ENCODE measurements around the gene KIF3C. TPM values are rescaled to one million over a fixed set of nuclear protein-coding genes. Genes with fewer than 3 reads are reported as not detected.

Gene KIF3C
- total and polyA plus RNA-seq, 9 of the 15 experiments (the other 6 are each of a cell fraction or from before 2014, with no cell fraction given) = 0.69 to 6.7 (median 3.3) TPM

DNA sequence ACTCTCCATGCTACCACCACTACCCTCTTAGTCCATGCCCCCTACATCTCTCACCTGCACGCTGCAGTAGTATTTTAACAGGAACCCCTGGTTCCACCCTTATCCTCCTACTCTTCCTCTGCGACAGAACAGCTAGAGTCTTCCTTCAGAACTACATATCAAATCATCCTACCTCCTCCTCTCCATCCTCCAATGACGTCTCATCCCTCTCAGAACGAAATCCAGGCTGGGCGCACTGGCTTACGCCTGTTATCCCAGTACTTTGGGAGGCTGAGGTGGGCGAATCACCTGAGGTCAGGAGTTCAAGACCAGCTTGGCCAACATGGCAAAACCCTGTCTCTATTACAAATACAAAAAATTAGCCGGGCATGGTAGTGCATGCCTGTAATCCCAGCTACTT is 10.3 kb upstream of the KIF3C start (continued):
- TF ChIP-seq ZNF217 (CRISPR knock-in tag; IDR thresholded peaks at IDR 0.05) (no peak), NFE2 (IDR thresholded peaks at IDR 0.05; ENCODE audit: low read depth) (no peak), SMARCC2 (IDR thresholded peaks at IDR 0.05; ENCODE audit: low read depth) (no peak)

- Histone ChIP-seq H3K9ac (ENCODE audit: insufficient read depth in 1 of 2, low read depth in 2 of 2, low read length in 2 of 2) (no peak overlapping the region), H4K20me1 (replicated peaks; ENCODE audit: control insufficient read depth, insufficient read depth, low read length) (no peaks in the 10 kb centered on the region), H3K79me2 (ENCODE audit: control insufficient read depth, insufficient read depth, low read length) (no peaks in the 10 kb centered on the region), H3K4me3 (no peak overlapping the region), H3K36me3 (ENCODE audit: control insufficient read depth, insufficient read depth, low read length) (no peaks in the 10 kb centered on the region), H3K27ac (ENCODE audit: extremely low read depth, low read depth, low read length) (no peak overlapping the region), H3K9me1 (ENCODE audit: control insufficient read depth, insufficient read depth, low read length) (no peaks in the 10 kb centered on the region), H3K4me1 (replicated peaks in 1 of 2; ENCODE audit: control insufficient read depth in 2 of 2, insufficient read depth in 2 of 2, low read length in 2 of 2) (peaks cover 0 to 8% of the 10 kb centered on the region in 2 experiments; a peak in 3 of 5 replicates), H3K9me3 (replicated peaks; ENCODE audit: control insufficient read depth, insufficient read depth, low read depth, low read length) (no peaks in the 10 kb centered on the region), H2AFZ (ENCODE audit: low read depth, low read length) (peak overlapping the region; percentile 46), H3K4me2 (ENCODE audit: insufficient read depth, low read length) (peak overlapping the region; percentile 76), H3K27me3 (ENCODE audit: control insufficient read depth in 2 of 2, insufficient read depth in 2 of 2, low read length in 2 of 2) (no peaks in the 10 kb centered on the region)
- peak; percentile 72 for ATAC-seq
- BruUV-seq (replicated peaks) = no TSS peak
- WGBS (ENCODE audit: insufficient coverage, low coverage, missing lambda C conversion rate) = 17% methylated on average over 3 of the region's 3 CpGs
- DNase-seq (ENCODE audit: extremely low read depth in 1 of 4, low spot score in 3 of 4) = peak in 1 of 4 experiments; percentile 21
- POLR2A ChIA-PET = interaction anchor here (0.7 to 1.0 kb wide), 4 partner anchors 8 to 148 kb away, joined by 3 to 4 read pairs (median 4); no protein-coding TSS in a partner anchor
- peak; percentile 67 for FAIRE-seq
- CTCF ChIA-PET (ENCODE audit: low intra/inter-chr PET ratio) = interaction anchor here (1.7 to 3.3 kb wide), 2 partner anchors 41 to 152 kb away, joined by 7 to 44 read pairs; no protein-coding TSS in a partner anchor
- intact Hi-C loops (cut with micrococcal nuclease) = loop anchor here (1.0 to 5.0 kb wide), 5 partner anchors 40 to 153 kb away; partner anchors contain the start of gene RAB10
- in situ Hi-C loops (cut with MboI) = loop anchor here (5.0 kb wide), 1 partner anchor 155 kb away; no protein-coding TSS in a partner anchor
- TF ChIP-seq PCBP1 (IDR thresholded peaks at IDR 0.05; ENCODE audit: low read depth, low read length, poor library complexity, severe bottlenecking) (no peak), EZH2 (IDR thresholded peaks at IDR 0.05; ENCODE audit: borderline replicate concordance, low read depth, low read length) (no peak), ZNF778 (CRISPR knock-in tag; IDR thresholded peaks at IDR 0.05) (no peak), RBM34 (IDR thresholded peaks at IDR 0.05; ENCODE audit: borderline replicate concordance, insufficient read depth, low read length) (no peak), ZNF282 (CRISPR knock-in tag; IDR thresholded peaks at IDR 0.05) (no peak), RNF2 (IDR thresholded peaks at IDR 0.05) (no peak), DDX20 (tag; IDR thresholded peaks at IDR 0.05; ENCODE audit: low read depth) (no peak), TAF9B (IDR thresholded peaks at IDR 0.05; ENCODE audit: partially characterized antibody) (no peak), VEZF1 (CRISPR knock-in tag; IDR thresholded peaks at IDR 0.05) (0 out of 2 replicates have a peak, but pooled peaks have one; percentile 13), TBP (optimal IDR thresholded peaks at IDR 0.05; ENCODE audit: low read depth, low read length) (no peak), CREBBP (IDR thresholded peaks at IDR 0.05; ENCODE audit: low read depth, low read length) (no peak), TFAP4 (CRISPR knock-in tag; IDR thresholded peaks at IDR 0.05; ENCODE audit: borderline replicate concordance) (no peak)
- TF ChIP-seq, protein P1, sequence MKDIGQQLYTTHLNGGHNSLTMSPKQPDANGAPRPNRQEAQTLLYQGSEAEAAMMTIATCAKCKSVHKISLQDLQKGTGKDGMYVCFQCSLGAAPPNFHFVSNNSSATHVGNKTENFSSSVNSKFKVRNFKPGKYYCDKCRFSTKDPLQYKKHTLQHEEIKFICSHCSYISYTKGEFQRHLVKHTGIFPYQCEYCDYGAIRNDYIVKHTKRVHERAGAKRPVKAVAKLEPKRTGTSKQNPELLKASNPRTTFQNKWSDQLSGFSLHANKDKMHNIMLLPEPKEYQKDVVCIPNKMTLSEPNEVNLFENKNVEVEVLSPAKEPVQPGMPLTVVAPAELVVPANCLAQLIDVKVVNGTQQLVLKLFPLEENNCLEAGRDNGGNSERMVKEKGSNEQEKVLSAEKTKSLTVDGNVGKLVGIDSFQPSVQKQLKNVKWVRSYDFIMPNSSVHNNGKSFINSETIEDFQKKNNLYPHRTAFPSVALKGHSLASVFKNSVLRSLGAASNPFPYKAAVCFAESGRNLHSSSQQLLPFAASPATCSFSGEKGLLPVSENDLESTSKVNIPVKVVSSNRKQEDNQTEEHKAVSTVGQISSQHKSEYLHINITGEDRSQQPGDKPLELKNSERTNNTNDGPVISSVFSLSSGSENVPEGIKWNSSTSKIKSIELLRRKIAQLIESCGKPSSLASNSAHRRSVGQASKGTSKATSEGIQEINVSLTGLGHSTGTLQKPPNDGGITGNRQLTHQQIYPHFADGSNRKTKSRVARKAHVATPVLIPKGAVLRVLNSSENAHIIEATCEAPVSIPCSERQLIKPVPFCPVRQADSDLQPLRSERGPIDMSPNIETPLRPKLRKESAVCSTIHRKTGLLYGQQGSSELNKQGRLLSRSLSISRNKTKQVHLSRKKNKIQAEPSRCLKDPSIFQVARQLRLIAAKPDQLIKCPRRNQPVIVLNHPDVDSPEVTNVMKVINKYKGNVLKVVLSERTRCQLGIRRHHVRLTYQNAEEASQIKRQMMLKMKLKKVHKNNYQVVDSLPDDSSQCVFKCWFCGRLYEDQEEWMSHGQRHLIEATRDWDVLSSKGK (CRISPR knock-in tag; IDR thresholded peaks at IDR 0.05) = no peak
Measured at GRCh38 chr2:25991965-25992364, 9.7 kb upstream of the KIF3C start.
